HG02763 (cell line): ENCODE data around the gene ZBTB7C.
"Not testable (repeated sequence)": the region's sequence is repeated elsewhere in the genome, so short reads cannot be mapped to it uniquely, and the experiment has no call there.

Source experiments
- ATAC-seq: cut with Tn5 transposase; IDR thresholded peaks from one replicate; pipeline ENCODE4 v1.9.1; 2021; ENCODE audit warnings: mild to moderate bottlenecking, moderate library complexity; ENCODE audit not compliant: unreplicated experiment

The ZBTB7C gene

DNA sequence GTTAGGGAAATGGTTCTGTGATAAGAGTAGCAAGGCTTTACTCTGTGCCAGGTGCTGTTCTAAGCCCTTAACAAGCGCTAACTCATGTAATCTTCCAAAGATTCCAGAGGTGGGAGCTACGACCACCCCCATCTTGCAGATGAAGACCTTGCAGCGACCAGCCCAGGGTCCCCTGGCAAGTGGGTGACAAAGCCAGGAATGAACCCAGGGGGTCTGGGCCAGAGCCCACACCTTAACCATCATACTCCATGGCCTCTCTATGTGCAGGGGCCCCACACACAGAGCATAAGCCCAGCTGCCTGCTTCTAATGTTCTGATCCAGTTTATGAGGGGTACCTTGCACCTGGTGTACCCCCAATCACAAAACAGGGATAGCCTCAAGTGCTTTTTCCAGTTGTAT is 105.3 kb downstream of the ZBTB7C start:
- no peak for ATAC-seq

- no peak for ATAC-seq
These were observed 106.4 kb downstream of the ZBTB7C start for GRCh38 chr18:48302736-48303135.

- no peak for ATAC-seq
These were observed 108.7 kb downstream of the ZBTB7C start for GRCh38 chr18:48300463-48300961.

DNA sequence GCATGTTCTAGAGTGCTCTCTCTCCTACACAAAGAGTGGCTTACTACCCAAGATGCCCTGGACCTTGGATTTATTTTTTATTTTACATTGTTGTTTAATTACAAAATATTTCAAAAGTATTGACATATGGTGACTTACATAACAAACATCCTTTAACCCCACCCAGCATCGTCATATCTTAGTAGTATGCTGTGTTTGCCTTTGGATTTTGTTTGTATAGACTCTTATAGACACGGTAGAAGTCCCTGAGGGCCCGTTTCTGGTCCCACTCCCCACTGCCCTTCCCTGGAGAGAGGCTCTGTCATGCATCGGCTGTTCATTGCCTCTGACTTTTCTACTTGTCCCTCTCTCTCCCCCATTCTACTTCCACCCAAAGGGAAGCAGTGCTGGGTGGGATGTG is 112.0 kb downstream of the ZBTB7C start:
- ATAC-seq = no peak

DNA sequence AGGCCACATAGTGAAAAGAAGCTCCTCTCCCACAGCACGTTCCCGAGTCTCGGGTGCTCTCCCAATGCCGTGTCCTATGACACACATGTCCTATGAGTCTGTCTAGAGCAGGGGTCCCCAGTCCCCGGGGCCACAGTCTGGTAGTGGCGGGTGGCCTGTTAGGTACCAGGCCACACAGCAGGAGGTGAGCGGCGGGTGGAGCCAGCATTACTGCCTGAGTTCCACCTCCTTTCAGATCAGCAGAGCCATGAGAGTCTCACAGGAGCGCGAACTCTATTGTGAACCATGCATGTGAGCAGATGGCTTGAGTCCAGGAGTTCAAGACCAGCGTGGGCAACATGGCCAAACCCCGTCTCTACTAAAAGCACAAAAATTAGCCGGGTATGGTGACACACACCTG is 112.6 kb downstream of the ZBTB7C start:
- ATAC-seq = no peak

GRCh38 chr18:48295586-48296311 is 113.4 kb downstream of the ZBTB7C start:
- no peak for ATAC-seq

DNA sequence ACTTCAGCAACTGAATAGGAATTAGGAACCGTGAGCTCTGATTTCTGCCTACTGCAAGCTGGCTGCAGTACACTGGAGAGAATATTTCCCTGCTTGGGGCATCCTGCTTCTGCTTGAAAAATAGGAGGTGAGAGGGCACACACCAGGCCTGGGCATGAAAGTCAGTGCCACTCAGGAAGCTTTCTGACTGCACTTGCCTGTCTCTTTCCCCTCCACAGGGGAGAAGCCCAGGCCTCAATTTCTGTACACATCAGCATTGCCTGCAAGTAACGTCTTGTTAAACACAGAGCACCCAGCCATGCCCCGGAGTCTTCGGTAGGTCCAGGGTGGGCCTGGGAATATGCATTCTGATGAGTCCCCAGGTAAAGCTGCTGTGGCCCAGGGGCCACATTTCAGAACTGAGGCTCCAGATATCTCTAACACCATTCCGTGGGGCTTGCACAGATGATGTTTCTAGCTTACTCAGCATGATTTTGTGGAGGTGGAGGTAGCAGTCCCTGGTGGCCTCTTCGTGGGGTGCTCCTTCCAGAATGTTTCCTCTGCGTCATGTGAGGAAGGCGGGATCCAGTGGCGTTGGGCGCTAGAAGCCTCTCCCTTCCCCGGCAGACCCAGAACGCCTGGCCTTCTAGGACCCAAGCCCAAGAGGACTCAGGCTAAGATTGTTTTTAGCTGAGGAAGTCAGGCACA is 114.1 kb downstream of the ZBTB7C start:
- ATAC-seq = no peak

DNA sequence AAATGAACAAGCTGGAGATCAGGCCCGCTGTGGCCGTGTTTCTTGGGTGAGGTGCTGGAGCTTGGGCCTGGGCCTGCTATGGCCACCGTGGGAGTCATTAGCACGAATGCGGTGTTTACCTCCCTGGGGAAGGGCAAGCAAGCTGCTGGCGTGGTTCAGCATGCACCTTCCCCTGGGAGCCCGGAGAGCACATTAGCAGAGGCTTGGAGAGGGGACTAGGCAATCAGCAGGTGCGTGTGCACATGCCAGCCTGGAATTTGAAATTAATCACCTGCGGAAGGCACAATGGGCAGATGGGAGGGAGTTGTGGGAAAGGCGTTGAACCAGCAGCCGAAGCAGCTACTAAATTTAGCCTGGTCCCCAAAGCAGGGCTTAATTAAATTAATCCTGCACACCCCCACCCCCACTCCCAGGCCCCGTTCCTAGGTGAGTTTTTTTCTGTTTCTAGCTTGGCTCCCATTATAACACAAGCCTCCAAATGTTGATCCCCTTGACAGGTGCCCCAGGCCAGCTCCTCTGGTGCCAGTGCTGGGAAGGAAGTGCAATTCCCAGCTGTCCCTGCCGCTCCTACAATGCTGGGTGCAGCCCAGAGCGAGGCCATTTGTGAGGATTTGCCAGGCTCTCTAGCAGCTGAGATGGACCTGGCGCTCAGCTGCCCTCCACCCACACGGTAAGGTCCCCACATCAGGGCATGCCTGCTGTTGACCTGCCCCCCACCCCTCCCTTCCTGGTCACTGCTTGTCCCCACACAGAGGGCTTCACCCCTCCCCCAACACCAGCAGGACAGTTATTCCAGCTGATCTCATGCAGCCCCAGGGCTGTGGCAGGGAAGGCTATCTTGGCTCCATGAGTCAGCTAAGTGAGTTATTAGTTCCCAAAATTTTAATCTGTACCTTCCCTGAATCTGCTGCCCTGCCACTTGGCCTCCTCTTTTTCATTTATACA is 115.0 kb downstream of the ZBTB7C start:
- ATAC-seq = no peak

GRCh38 chr18:48292782-48293424 is 116.3 kb downstream of the ZBTB7C start:
- no peak for ATAC-seq

- ATAC-seq = no peak
These were observed 117.0 kb downstream of the ZBTB7C start for GRCh38 chr18:48292229-48292628.

DNA sequence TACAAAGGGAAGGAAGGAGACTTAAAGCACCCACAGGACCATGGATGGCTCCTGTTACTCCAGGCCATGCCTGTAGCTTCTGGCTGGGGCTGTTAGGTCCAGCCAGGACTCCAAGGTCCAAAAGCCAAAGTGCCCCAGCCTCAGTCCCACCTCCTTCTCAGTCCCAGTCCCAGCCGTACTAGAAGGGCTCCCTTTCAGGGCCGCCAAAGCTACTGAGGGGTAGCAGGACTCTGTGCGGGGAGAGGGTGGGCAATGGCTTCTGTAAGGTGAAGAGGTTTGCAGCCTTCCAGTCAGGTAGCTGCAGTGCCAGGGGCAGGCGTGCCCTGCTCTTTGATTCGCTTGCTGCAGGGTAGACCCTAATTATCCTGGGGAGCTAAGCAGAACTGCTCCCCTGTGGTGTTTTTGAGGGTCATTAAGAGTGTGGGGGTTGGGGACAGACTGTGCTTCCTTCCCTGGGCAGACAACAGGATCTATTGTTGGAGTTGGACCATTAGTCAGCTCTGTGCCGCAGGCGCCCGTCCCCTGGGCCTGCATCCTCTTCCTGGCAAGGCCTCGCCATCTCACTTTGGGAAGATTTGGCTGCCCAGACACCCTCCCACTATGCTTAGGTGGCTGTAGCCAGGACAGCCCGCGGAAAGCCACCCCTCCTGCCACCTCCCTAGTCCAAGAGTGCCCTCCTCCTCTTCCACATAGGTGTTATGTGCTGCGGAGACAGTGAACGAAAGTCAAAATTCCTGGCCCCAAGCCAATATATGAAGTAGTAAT is 118.8 kb downstream of the ZBTB7C start:
- no peak for ATAC-seq

DNA sequence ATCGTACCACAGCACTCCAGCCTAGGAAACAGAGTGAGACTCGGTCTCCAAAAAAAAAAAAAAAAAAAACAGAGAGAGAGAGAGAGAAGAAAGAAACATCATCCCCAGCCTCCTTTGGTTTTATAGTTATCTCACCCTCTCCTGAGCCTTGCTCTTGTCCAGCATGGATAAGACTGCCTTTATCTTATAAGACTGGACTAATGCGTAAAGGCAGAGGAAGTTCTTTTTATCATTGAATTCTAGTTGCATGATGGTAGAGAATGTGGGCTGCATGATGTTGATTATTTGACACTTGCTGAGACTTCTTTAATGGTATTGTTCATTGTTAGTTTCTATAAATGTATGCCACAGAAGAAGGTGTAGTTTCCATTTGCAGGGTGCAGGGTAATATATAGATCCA is 124.4 kb downstream of the ZBTB7C start:
- ATAC-seq = no peak

GRCh38 chr18:48284011-48284410 is 125.2 kb downstream of the ZBTB7C start:
- not testable (repeated sequence) for ATAC-seq

DNA sequence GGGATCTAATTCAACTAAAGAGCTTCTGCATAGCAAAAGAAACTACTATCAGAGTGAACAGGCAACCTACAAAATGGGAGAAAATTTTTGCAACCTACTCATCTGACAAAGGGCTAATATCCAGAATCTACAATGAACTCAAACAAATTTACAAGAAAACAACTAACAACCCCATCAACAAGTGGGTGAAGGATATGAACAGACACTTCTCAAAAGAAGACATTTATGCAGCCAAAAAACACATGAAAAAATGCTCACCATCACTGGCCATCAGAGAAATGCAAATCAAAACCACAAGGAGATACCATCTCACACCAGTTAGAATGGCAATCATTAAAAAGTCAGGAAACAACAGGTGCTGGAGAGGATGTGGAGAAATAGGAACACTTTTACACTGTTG is 127.7 kb downstream of the ZBTB7C start:
- not testable (repeated sequence) for ATAC-seq

DNA sequence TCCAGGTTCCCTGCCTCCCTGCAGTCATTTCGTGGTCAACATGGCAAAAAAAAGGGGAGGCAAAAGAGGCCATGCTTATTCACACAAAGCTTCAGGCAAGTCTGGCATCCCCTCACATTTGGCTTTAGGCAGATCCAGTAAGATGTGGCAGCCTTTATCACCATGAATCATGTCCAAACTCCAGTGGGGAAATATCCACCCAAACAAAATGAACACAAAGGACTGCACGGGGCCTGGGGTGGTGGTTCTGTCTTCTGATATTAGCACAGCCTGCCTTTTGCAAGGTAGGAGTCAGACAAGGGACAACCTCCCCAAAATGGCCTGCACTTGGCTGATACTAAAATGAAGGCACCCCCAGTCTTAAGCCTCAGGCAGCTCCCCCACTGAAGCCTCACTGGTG is 129.9 kb downstream of the ZBTB7C start:
- no peak for ATAC-seq

DNA sequence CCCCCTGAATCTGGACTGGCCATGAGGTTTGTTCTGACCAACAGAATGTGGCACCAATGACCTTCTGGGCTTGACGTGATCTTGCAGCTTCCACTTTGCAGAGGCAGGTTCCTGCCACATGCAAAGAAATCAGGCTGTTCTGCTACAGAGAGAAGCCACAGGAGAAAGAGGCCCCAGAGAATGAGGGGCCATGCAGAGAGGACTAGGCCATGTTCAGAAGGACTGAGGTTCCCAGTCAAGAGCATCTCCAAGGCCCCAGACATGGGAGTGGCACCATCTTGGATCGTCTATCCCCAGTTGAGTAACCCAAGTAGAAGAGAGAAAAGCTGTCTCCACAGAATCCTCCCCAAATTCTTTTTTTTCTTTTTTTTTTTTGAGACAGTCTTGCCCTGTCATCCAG is 131.1 kb downstream of the ZBTB7C start:
- no peak for ATAC-seq

- no peak for ATAC-seq
These were observed 134.9 kb downstream of the ZBTB7C start for GRCh38 chr18:48274301-48274700.

DNA sequence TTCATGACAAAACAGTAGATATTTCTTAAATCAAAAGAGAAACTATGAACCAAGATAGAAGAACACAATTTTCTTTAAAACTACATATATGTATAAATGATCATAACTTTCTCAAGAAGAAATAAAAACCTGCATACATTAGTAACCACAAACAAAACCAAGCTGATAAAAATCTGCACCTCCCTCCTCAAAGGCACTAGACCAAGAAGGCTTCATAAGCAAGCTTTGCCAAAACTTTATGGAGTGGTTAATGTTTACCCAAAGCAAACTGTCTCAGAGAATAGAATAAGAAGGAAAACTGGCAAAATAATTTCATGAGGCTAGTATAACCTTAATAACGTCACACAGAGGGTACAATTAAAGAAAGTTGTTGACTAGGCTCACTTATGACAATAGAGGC is 138.3 kb downstream of the ZBTB7C start:
- no peak for ATAC-seq

GRCh38 chr18:48265328-48265727 is 143.9 kb downstream of the ZBTB7C start:
- ATAC-seq = no peak
